ENCODE data around the gene LRRFIP2.

The LRRFIP2 gene

GRCh38 chr3:37112987-37113386 is 61.4 kb downstream of the LRRFIP2 start:
- no peak for DNase-seq

- no peak for DNase-seq
Measured at GRCh38 chr3:37111199-37111598, 63.2 kb downstream of the LRRFIP2 start.

- no peak for DNase-seq
Measured at GRCh38 chr3:37107846-37108245, 66.5 kb downstream of the LRRFIP2 start.

- DNase-seq, result no peak
Measured at GRCh38 chr3:37103103-37103808, 71.1 kb downstream of the LRRFIP2 start.

- no peak for DNase-seq
Measured at GRCh38 chr3:37100411-37100810, 74.0 kb downstream of the LRRFIP2 start.

GRCh38 chr3:37099469-37099868 is 74.9 kb downstream of the LRRFIP2 start:
- DNase-seq, result no peak

- no peak for DNase-seq
Measured at GRCh38 chr3:37098884-37099283, 75.5 kb downstream of the LRRFIP2 start.

GRCh38 chr3:37097776-37098175 is 76.6 kb downstream of the LRRFIP2 start:
- DNase-seq, result no peak

GRCh38 chr3:37096975-37097374 is 77.4 kb downstream of the LRRFIP2 start:
- DNase-seq, result no peak

GRCh38 chr3:37096288-37096687 is 78.1 kb downstream of the LRRFIP2 start:
- no peak for DNase-seq

GRCh38 chr3:37094636-37095035 is 79.7 kb downstream of the LRRFIP2 start:
- DNase-seq, result no peak

- no peak for DNase-seq
Measured at GRCh38 chr3:37093481-37093880, 80.9 kb downstream of the LRRFIP2 start.

- no peak for DNase-seq
Measured at GRCh38 chr3:37092484-37092883, 81.9 kb downstream of the LRRFIP2 start.

GRCh38 chr3:37087870-37088269 is 86.5 kb downstream of the LRRFIP2 start:
- DNase-seq, result no peak

GRCh38 chr3:37086918-37087317 is 87.5 kb downstream of the LRRFIP2 start:
- DNase-seq, result no peak

GRCh38 chr3:37082317-37082716 is 92.1 kb downstream of the LRRFIP2 start:
- no peak for DNase-seq

GRCh38 chr3:37075955-37076354 is 98.4 kb downstream of the LRRFIP2 start:
- no peak for DNase-seq

GRCh38 chr3:37074178-37074577 is 100.2 kb downstream of the LRRFIP2 start:
- no peak for DNase-seq

- no peak for DNase-seq
Measured at GRCh38 chr3:37072892-37073291, 101.5 kb downstream of the LRRFIP2 start.

GRCh38 chr3:37071921-37072320 is 102.5 kb downstream of the LRRFIP2 start:
- DNase-seq, result no peak

- DNase-seq, result no peak
Measured at GRCh38 chr3:37068031-37068430, 106.4 kb downstream of the LRRFIP2 start.

GRCh38 chr3:37067577-37067976 is 106.8 kb downstream of the LRRFIP2 start:
- no peak for DNase-seq

GRCh38 chr3:37064747-37065146 is 109.6 kb downstream of the LRRFIP2 start:
- DNase-seq, result no peak

- no peak for DNase-seq
Measured at GRCh38 chr3:37058117-37058516, 116.3 kb downstream of the LRRFIP2 start.

- no peak for DNase-seq
Measured at GRCh38 chr3:37056826-37057225, 117.6 kb downstream of the LRRFIP2 start.
